IMR-90 (cell line): ENCODE data around the gene GPRIN2. TPM values are rescaled to one million over a fixed set of nuclear protein-coding genes. Genes with fewer than 3 reads are reported as not detected.

Experiments used
- ATAC-seq: fragments of 200-7000 bp; cut with Tn5 transposase; 2 replicates; pipeline ENCODE4 v1.9.1; 2020; ENCODE audit warnings: low read depth, mild to moderate bottlenecking, moderate library complexity
- BruUV-seq: library from RNA; stranded (reverse); fragments of 400-500 nt; replicated peaks from 2 replicates; lab custom pipeline; 2021; lab: Mats Ljungman, UMichigan
- CTCF ChIA-PET: fragments of 300-600 bp; formaldehyde crosslinking; extraction: SDS; loops from one replicate; lab custom pipeline; 2021; ENCODE audit warnings: antibody characterized with exemption; lab: Yijun Ruan, JAX
- POLR2A ChIA-PET: fragments of 300-600 bp; sonication (Branson Sonifier 250); formaldehyde crosslinking; loops from one replicate; lab custom pipeline; 2022; ENCODE audit warnings: antibody characterized with exemption; ENCODE audit not compliant: unreplicated experiment; lab: Charles Lee
- DNase-seq: peaks from one replicate; pipeline ENCODE4 v3.0.0; 2013
- H2AFZ ChIP-seq: replicated peaks from 2 replicates; pipeline ENCODE3; 2013; ENCODE audit warnings: low read length, mild to moderate bottlenecking; ENCODE audit not compliant: poor library complexity
- H2AK5ac ChIP-seq: 2 replicates; pipeline ENCODE4 v1.6.1; 2013; ENCODE audit warnings: low read depth, low read length, inconsistent platforms
- H2AK9ac ChIP-seq: replicated peaks from 2 replicates; pipeline ENCODE3; 2013; ENCODE audit warnings: mild to moderate bottlenecking, low read depth, low read length, moderate library complexity; ENCODE audit not compliant: poor library complexity
- H2BK120ac ChIP-seq: 2 replicates; pipeline ENCODE4 v1.6.1; 2013; ENCODE audit warnings: low read depth, low read length, inconsistent platforms
- H2BK15ac ChIP-seq: 3 replicates; pipeline ENCODE4 v1.6.1; 2013; ENCODE audit warnings: low read depth, low read length, inconsistent platforms
- H2BK20ac ChIP-seq: 2 replicates; pipeline ENCODE4 v1.6.1; 2013; ENCODE audit warnings: low read depth, mild to moderate bottlenecking, inconsistent platforms, low read length, moderate library complexity
- H2BK5ac ChIP-seq: 2 replicates; pipeline ENCODE4 v1.6.1; 2013; ENCODE audit warnings: mild to moderate bottlenecking, low read depth, low read length, inconsistent platforms; ENCODE audit not compliant: poor library complexity, severe bottlenecking
- H3K14ac ChIP-seq: replicated peaks from 2 replicates; pipeline ENCODE4 v1.6.1; 2013; ENCODE audit warnings: low read depth, low read length, inconsistent platforms
- H3K18ac ChIP-seq: 2 replicates; pipeline ENCODE4 v1.6.1; 2013; ENCODE audit warnings: low read depth, low read length, control low read depth
- H3K23ac ChIP-seq: 2 replicates; pipeline ENCODE4 v1.6.1; 2013; ENCODE audit warnings: low read depth, low read length, inconsistent platforms
- H3K27ac ChIP-seq: 2 replicates; pipeline ENCODE4 v1.5.1; 2013; ENCODE audit warnings: mild to moderate bottlenecking, control low read depth, low read length; ENCODE audit not compliant: insufficient read depth
- H3K27me3 ChIP-seq: 2 replicates; pipeline ENCODE4 v1.6.1; 2013; ENCODE audit warnings: low read length; ENCODE audit not compliant: control insufficient read depth, insufficient read depth
- H3K36me3 ChIP-seq: 2 replicates; pipeline ENCODE4 v1.6.1; 2013; ENCODE audit warnings: low read length, mixed read lengths; ENCODE audit not compliant: control insufficient read depth, insufficient read depth
- H3K4ac ChIP-seq: 2 replicates; pipeline ENCODE4 v1.6.1; 2013; ENCODE audit warnings: low read depth, low read length, inconsistent platforms
- H3K4me1 ChIP-seq: 2 replicates; pipeline ENCODE4 v1.6.1; 2013; ENCODE audit warnings: low read length, mixed read lengths; ENCODE audit not compliant: control insufficient read depth, insufficient read depth
- H3K4me2 ChIP-seq: 2 replicates; pipeline ENCODE4 v1.6.1; 2013; ENCODE audit warnings: low read depth, mild to moderate bottlenecking, control low read depth, low read length, moderate library complexity
- H3K4me3 ChIP-seq: 2 replicates; pipeline ENCODE4 v1.5.1; 2013; ENCODE audit warnings: low read depth, mild to moderate bottlenecking, control low read depth, low read length, moderate library complexity; ENCODE audit not compliant: insufficient read depth
- H3K56ac ChIP-seq: 2 replicates; pipeline ENCODE4 v1.6.1; 2013; ENCODE audit warnings: low read length, inconsistent platforms; ENCODE audit not compliant: insufficient read depth; ENCODE audit errors: extremely low read depth
- H3K79me1 ChIP-seq, 2 experiments: 2 replicates each; pipeline ENCODE4 v1.6.1; 2013; ENCODE audit warnings: low read length in 2 of 2, inconsistent platforms in 1 of 2, low read depth in 1 of 2
- H3K9ac ChIP-seq: 2 replicates; pipeline ENCODE4 v1.6.1; 2013; ENCODE audit warnings: low read depth, low read length, control low read depth
- H3K9me1 ChIP-seq: 2 replicates; pipeline ENCODE4 v1.6.1; 2013; ENCODE audit warnings: low read length, inconsistent platforms; ENCODE audit not compliant: insufficient read depth
- H3K9me3 ChIP-seq: 2 replicates; pipeline ENCODE4 v1.6.1; 2013; ENCODE audit warnings: low read length; ENCODE audit not compliant: control insufficient read depth, insufficient read depth
- H4K20me1 ChIP-seq: 2 replicates; pipeline ENCODE4 v1.6.1; 2013; ENCODE audit warnings: low read length, inconsistent platforms; ENCODE audit not compliant: insufficient read depth
- H4K5ac ChIP-seq: 2 replicates; pipeline ENCODE4 v1.6.1; 2013; ENCODE audit warnings: mild to moderate bottlenecking, low read depth, low read length, control low read depth
- H4K8ac ChIP-seq, 2 experiments: 2 replicates each; pipeline ENCODE4 v1.6.1; 2013; ENCODE audit warnings: low read depth in 2 of 2, low read length in 2 of 2, control low read depth in 1 of 2, inconsistent platforms in 1 of 2
- H4K91ac ChIP-seq: 2 replicates; pipeline ENCODE4 v1.6.1; 2013; ENCODE audit warnings: low read depth, low read length, inconsistent platforms; ENCODE audit not compliant: insufficient read depth
- BHLHE40 ChIP-seq: fragments of 150-350 bp; IDR thresholded peaks from 2 replicates; pipeline ENCODE4 v1.6.1; 2016; ENCODE audit warnings: mild to moderate bottlenecking, low read depth, low read length
- CEBPB ChIP-seq: IDR thresholded peaks from 2 replicates; pipeline ENCODE4 v1.6.1; 2012; ENCODE audit warnings: low read depth, low read length, improper control_type of control experiment
- CTCF ChIP-seq: conservative IDR thresholded peaks from 2 replicates; pipeline ENCODE4 v1.5.1; 2012; ENCODE audit warnings: mild to moderate bottlenecking, low read depth, low read length, improper control_type of control experiment
- ELK1 ChIP-seq: fragments of 150-350 bp; IDR thresholded peaks from 2 replicates; pipeline ENCODE4 v1.6.1; 2016; ENCODE audit warnings: low read depth, mild to moderate bottlenecking, low read length, moderate library complexity, borderline replicate concordance
- FOS ChIP-seq: fragments of 150-350 bp; IDR thresholded peaks from 2 replicates; pipeline ENCODE4 v1.6.1; 2016; ENCODE audit warnings: low read depth, low read length
- MAZ ChIP-seq: IDR thresholded peaks from 2 replicates; pipeline ENCODE4 v1.6.1; 2012; ENCODE audit warnings: low read depth, mild to moderate bottlenecking, low read length, improper control_type of control experiment, moderate library complexity, borderline replicate concordance
- NFE2L2 ChIP-seq: fragments of 150-350 bp; IDR thresholded peaks from 2 replicates; pipeline ENCODE4 v1.6.1; 2016; ENCODE audit warnings: low read depth, mild to moderate bottlenecking, low read length
- POLR2A ChIP-seq: IDR thresholded peaks from 2 replicates; pipeline ENCODE4 v1.6.1; 2012; ENCODE audit warnings: mild to moderate bottlenecking, low read depth, low read length
- RAD21 ChIP-seq: IDR thresholded peaks from 2 replicates; pipeline ENCODE4 v1.6.1; 2012; ENCODE audit warnings: low read length, improper control_type of control experiment
- USF2 ChIP-seq: fragments of 150-350 bp; IDR thresholded peaks from 2 replicates; pipeline ENCODE4 v1.6.1; 2017; ENCODE audit warnings: mild to moderate bottlenecking, antibody characterized with exemption, low read length, low read depth
- WGBS, 2 experiments: methylation state at CpG; one replicate each; pipeline versions ENCODE4 v1.1.5 to v1.1.7; 2013; ENCODE audit warnings: missing lambda C conversion rate in 2 of 2; ENCODE audit not compliant: insufficient read length in 1 of 2; ENCODE audit errors: extremely low coverage in 2 of 2; 5-methylcytosine and 5-hydroxymethylcytosine counted together
- dilution Hi-C: fragments of 300-500 bp; cut with HindIII; formaldehyde crosslinking; loops from one replicate; pipeline ENCODE4 v1.14.3; 2018; ENCODE audit warnings: low sequenced_read_pairs; ENCODE audit not compliant: unreplicated experiment
- in situ Hi-C: fragments of 300-500 bp; cut with MboI; formaldehyde crosslinking; loops from 3 replicates; pipeline ENCODE4 v1.14.3; 2019; ENCODE audit warnings: low sequenced_read_pairs, inconsistent platforms, mixed read lengths
- intact Hi-C: fragments of 100-400 bp; cut with micrococcal nuclease; formaldehyde crosslinking; loops from 2 replicates; pipeline ENCODE4 v1.10.0; 2022
- polyA plus RNA-seq, 3 experiments: library from polyadenylated mRNA; depleted of rRNA; stranded (reverse); fragments of >200 nt; gene quantifications; 2 replicates each; pipeline ENCODE4 v1.2.3, GENCODE V29; 2012; ENCODE audit warnings: low replicate concordance in 1 of 3
- total RNA-seq: library from RNA; depleted of rRNA; stranded (reverse); fragments of >200 nt; gene quantifications from 2 replicates; pipeline ENCODE4 v1.2.3, GENCODE V29; 2012

The GPRIN2 gene
- total and polyA plus RNA-seq, 2 of the 4 experiments (the other 2 are of a cell fraction) = under 0.01 TPM; not detected in 1

GRCh38 chr10:46541735-46542566 is 14.5 kb downstream of the GPRIN2 start (continued):
- TF ChIP-seq BHLHE40 (no peak), POLR2A (no peak), FOS (no peak)

GRCh38 chr10:46541017-46541661 is 15.3 kb downstream of the GPRIN2 start:
- Histone ChIP-seq H2BK15ac (peak overlapping the region; percentile 18; the same call in 2 of the 3 replicates), H2BK120ac (peak overlapping the region; percentile 98), H4K20me1 (no peaks in the 10 kb centered on the region), H3K27me3 (peaks cover 2% of the 10 kb centered on the region), H4K91ac (peak overlapping the region; percentile 100), H3K23ac (peak overlapping the region; percentile 35), H2AK9ac (peak overlapping the region; percentile 67), H3K4me2 (no peak overlapping the region), H3K18ac (peak overlapping the region; percentile 93), H4K5ac (peak overlapping the region; percentile 98), H3K4ac (peak overlapping the region; percentile 96), H3K27ac (peak overlapping the region; percentile 89), H3K56ac (peak overlapping the region; percentile 90; the same call in 1 of the 2 replicates), H2AK5ac (peak overlapping the region; percentile 91), H3K4me1 (peaks cover 16% of the 10 kb centered on the region), H3K79me1 (0 out of 4 replicates have a peak, but pooled peaks cover 0 to 3% of the 10 kb centered on the region in 2 experiments), H3K14ac (peak overlapping the region; percentile 73), H3K9me3 (no peaks in the 10 kb centered on the region), H3K9ac (peak overlapping the region; percentile 60; the same call in 1 of the 2 replicates), H3K36me3 (no peaks in the 10 kb centered on the region), H4K8ac (peak overlapping the region; percentile 73 to 78; a peak in 3 of 4 replicates), H3K9me1 (peaks cover 18% of the 10 kb centered on the region), H2AFZ (peak overlapping the region; percentile 83), H2BK5ac (peak overlapping the region; percentile 74), H3K4me3 (no peak overlapping the region), H2BK20ac (peak overlapping the region; percentile 82)
- dilution Hi-C loops (no loop called here), intact Hi-C loops (no loop called here), in situ Hi-C loops (loop anchor here (25.0 kb wide), 2 partner anchors 871 to 1554 kb away; partner anchors contain the start of gene DEPP1)
- CTCF ChIA-PET = interaction anchor here (1.6 to 2.0 kb wide), 2 partner anchors 11 to 24 kb away, joined by 3 to 5 read pairs; no protein-coding TSS in a partner anchor
- ATAC-seq (no peak), DNase-seq (no peak)
- POLR2A ChIA-PET = no interaction called here
- no TSS peak for BruUV-seq
- 5% methylated on average over 11 of the region's 42 CpGs; no CpG with 5 or more reads in 1 of the 2 experiments for WGBS, 2 experiments
- TF ChIP-seq CTCF (no peak), POLR2A (no peak), RAD21 (no peak), NFE2L2 (no peak), USF2 (no peak), CEBPB (no peak), MAZ (no peak), BHLHE40 (no peak), ELK1 (no peak)
